ENCODE data around the gene VRTN. TPM values are rescaled to one million over a fixed set of nuclear protein-coding genes. Genes with fewer than 3 reads are reported as not detected.

VRTN gene
- total and polyA plus RNA-seq, 9 of the 15 experiments (the other 6 are each of a cell fraction or from before 2014, with no cell fraction given) = 0.05 to 0.09 (median 0.06) TPM; not detected in 6

- TF ChIP-seq PREB (CRISPR knock-in tag; IDR thresholded peaks at IDR 0.05) (no peak), MEF2D (tag; conservative IDR thresholded peaks at IDR 0.05; ENCODE audit: low read depth) (no peak), POLR2H (tag; IDR thresholded peaks at IDR 0.05; ENCODE audit: low read depth) (peak; percentile 60), MTA1 (IDR thresholded peaks at IDR 0.05; ENCODE audit: borderline replicate concordance) (no peak), ETV5 (CRISPR knock-in tag; IDR thresholded peaks at IDR 0.05; ENCODE audit: low read depth) (peak; percentile 65), NONO (IDR thresholded peaks at IDR 0.05; ENCODE audit: low read depth in 2 of 2, low read length in 1 of 2) (no peak; a peak in 1 of 4 replicates), HSF4 (CRISPR knock-in tag; IDR thresholded peaks at IDR 0.05; ENCODE audit: borderline replicate concordance) (no peak), BHLHE40 (IDR thresholded peaks at IDR 0.05; ENCODE audit: low read length) (no peak), ZNF282 (CRISPR knock-in tag; IDR thresholded peaks at IDR 0.05) (no peak), CBFA2T3 (IDR thresholded peaks at IDR 0.05) (no peak), ELK3 (CRISPR knock-in tag; IDR thresholded peaks at IDR 0.05) (no peak), PHF8 (IDR thresholded peaks at IDR 0.05; ENCODE audit: borderline replicate concordance, low read length) (peak; percentile 87), PHF20 (IDR thresholded peaks at IDR 0.05; ENCODE audit: partially characterized antibody) (peak; percentile 43), ZNF512 (tag; IDR thresholded peaks at IDR 0.05) (no peak), SNRNP70 (optimal IDR thresholded peaks at IDR 0.05; ENCODE audit: low read depth, low read length) (no peak), CHD1 (IDR thresholded peaks at IDR 0.05; ENCODE audit: low read length) (peak; percentile 66), FOXA1 (IDR thresholded peaks at IDR 0.05; ENCODE audit: borderline replicate concordance) (no peak), E2F4 (CRISPR knock-in tag; IDR thresholded peaks at IDR 0.05; ENCODE audit: low read depth) (no peak), HDAC8 (tag; IDR thresholded peaks at IDR 0.05) (no peak), ZEB2 (IDR thresholded peaks at IDR 0.05) (no peak), ZNF23 (CRISPR knock-in tag; IDR thresholded peaks at IDR 0.05) (no peak), DLX4 (CRISPR knock-in tag; IDR thresholded peaks at IDR 0.05) (no peak), FOXJ2 (tag; IDR thresholded peaks at IDR 0.05) (no peak)
Observed at GRCh38 chr14:74302634-74303569, 45.4 kb upstream of the VRTN start, which contains the start of gene ABCD4 (continued).
